Colonic mucosa (tissue), 4 donors: ENCODE measurements around the gene RAVER2. TPM values are rescaled to one million over a fixed set of nuclear protein-coding genes. Genes with fewer than 3 reads are reported as not detected.
"Not testable (repeated sequence)": the region's sequence is repeated elsewhere in the genome, so short reads cannot be mapped to it uniquely, and the experiment has no call there.

ENCODE experiments used
- DNase-seq: peaks from one replicate; pipeline ENCODE4 v3.0.0-alpha.2; 2020
- H3K27ac ChIP-seq: fragments of 200-600 bp; one replicate; pipeline ENCODE4 v1.8.0; 2021
- H3K27me3 ChIP-seq: fragments of 200-600 bp; one replicate; pipeline ENCODE4 v1.8.0; 2021
- H3K36me3 ChIP-seq: fragments of 200-600 bp; one replicate; pipeline ENCODE4 v1.8.0; 2021
- H3K4me1 ChIP-seq: fragments of 200-600 bp; one replicate; pipeline ENCODE4 v1.8.0; 2021; ENCODE audit warnings: mild to moderate bottlenecking
- H3K4me3 ChIP-seq: fragments of 200-600 bp; one replicate; pipeline ENCODE4 v1.8.0; 2021
- H3K9ac ChIP-seq, 2 donors: one replicate each; pipeline ENCODE4 v1.7.0; 2013; ENCODE audit warnings: control low read depth in 2 of 2, low read depth in 2 of 2, low read length in 2 of 2
- H3K9me3 ChIP-seq: fragments of 200-600 bp; one replicate; pipeline ENCODE4 v1.8.0; 2021
- CTCF ChIP-seq: fragments of 200-600 bp; IDR thresholded peaks from one replicate; pipeline ENCODE4 v1.8.0; 2022; ENCODE audit warnings: antibody characterized with exemption, mild to moderate bottlenecking
- intact Hi-C: fragments of 100-400 bp; cut with DNase I; formaldehyde crosslinking; loops from one replicate; pipeline ENCODE4 v1.14.1; 2022
- total RNA-seq, 2 donors: library from RNA; stranded (reverse); fragmentation: NEBNext Ultra II Directional in 1 of 2; extraction: Animal tissue kit (Norgen Biotek cat#: 25700) in 1 of 2; gene quantifications; one replicate each; pipeline ENCODE4 v1.2.1, GENCODE V29; 2021
- donor health status: healthy.
- donor health status: DM: no; HTN: no; CAD: no.
- donor health status: DM: no; HTN: no; CAD: no.

RAVER2 gene
- total RNA-seq, 2 donors from 2014 or later, result 43.0 to 58.6 TPM

GRCh38 chr1:64769971-64770370 lies 25.1 kb downstream of the RAVER2 start:
- intact Hi-C loops, result no loop called here
- no peak overlapping the region for H3K9ac ChIP-seq
- no peak for DNase-seq
- no peak for TF ChIP-seq CTCF
- no peaks in the 10 kb centered on the region for H3K9me3 ChIP-seq
- H3K27ac ChIP-seq, result no peak overlapping the region
- no peaks in the 10 kb centered on the region for H3K27me3 ChIP-seq
- H3K4me1 ChIP-seq, result no peaks in the 10 kb centered on the region
- no peak overlapping the region for H3K4me3 ChIP-seq
- H3K36me3 ChIP-seq, result no peaks in the 10 kb centered on the region

GRCh38 chr1:64773306-64773705 lies 28.4 kb downstream of the RAVER2 start:
- H3K4me1 ChIP-seq, H3K36me3 ChIP-seq, intact Hi-C loops, H3K9me3 ChIP-seq, DNase-seq, H3K9ac ChIP-seq, H3K27me3 ChIP-seq, H3K4me3 ChIP-seq, H3K27ac ChIP-seq: not testable (repeated sequence)

- Histone ChIP-seq H3K27ac (no peak overlapping the region), H3K36me3 (no peaks in the 10 kb centered on the region), H3K9me3 (no peaks in the 10 kb centered on the region), H3K9ac (no peak overlapping the region), H3K27me3 (no peaks in the 10 kb centered on the region), H3K4me1 (no peaks in the 10 kb centered on the region), H3K4me3 (no peak overlapping the region)
- DNase-seq, result no peak
- no peak for TF ChIP-seq CTCF
- intact Hi-C loops, result no loop called here
These were observed 30.2 kb downstream of the RAVER2 start for GRCh38 chr1:64775113-64775512.

GRCh38 chr1:64782044-64782443 lies 37.2 kb downstream of the RAVER2 start:
- H3K27me3 ChIP-seq, H3K9me3 ChIP-seq, DNase-seq, intact Hi-C loops, H3K9ac ChIP-seq, H3K27ac ChIP-seq, H3K36me3 ChIP-seq, H3K4me1 ChIP-seq, H3K4me3 ChIP-seq: not testable (repeated sequence)

- H3K36me3 ChIP-seq, H3K9me3 ChIP-seq, H3K27ac ChIP-seq, H3K9ac ChIP-seq, intact Hi-C loops, DNase-seq, H3K27me3 ChIP-seq, H3K4me1 ChIP-seq, H3K4me3 ChIP-seq: not testable (repeated sequence)
These were observed 38.0 kb downstream of the RAVER2 start for GRCh38 chr1:64782848-64783247.

GRCh38 chr1:64790832-64791487 lies 46.1 kb downstream of the RAVER2 start:
- Histone ChIP-seq H3K36me3 (no peaks in the 10 kb centered on the region), H3K9me3 (no peaks in the 10 kb centered on the region), H3K27ac (no peak overlapping the region), H3K27me3 (no peaks in the 10 kb centered on the region), H3K4me1 (no peaks in the 10 kb centered on the region), H3K4me3 (no peak overlapping the region), H3K9ac (no peak overlapping the region)
- no peak for TF ChIP-seq CTCF
- intact Hi-C loops, result no loop called here
- no peak for DNase-seq

- Histone ChIP-seq H3K27ac (no peak overlapping the region), H3K9ac (no peak overlapping the region), H3K4me1 (no peaks in the 10 kb centered on the region), H3K36me3 (no peaks in the 10 kb centered on the region), H3K4me3 (no peak overlapping the region), H3K9me3 (no peaks in the 10 kb centered on the region), H3K27me3 (no peaks in the 10 kb centered on the region)
- DNase-seq, result no peak
- no peak for TF ChIP-seq CTCF
- intact Hi-C loops, result no loop called here
These were observed 54.0 kb downstream of the RAVER2 start for GRCh38 chr1:64798872-64799271.
